Activated CD4-positive, alpha-beta memory T cell treated with anti-CD3 and anti-CD28 coated beads, Interleukin-2, amount 10 ng/mL, durations not matched to agents 7 days and 5 days (primary cell): ENCODE results near the gene NNMT. TPM values are rescaled to one million over a fixed set of nuclear protein-coding genes. Genes with fewer than 3 reads are reported as not detected.

Experiments used
- CTCF ChIA-PET: fragments of 350-600 bp; sonication (Branson Sonifier 250); formaldehyde crosslinking; loops from one replicate; lab custom pipeline; 2021; ENCODE audit warnings: antibody characterized with exemption, inconsistent platforms; lab: Charles Lee
- POLR2A ChIA-PET: fragments of 350-600 bp; sonication (Branson Sonifier 250); formaldehyde crosslinking; loops from one replicate; lab custom pipeline; 2021; ENCODE audit warnings: antibody characterized with exemption; lab: Charles Lee
- DNase-seq: peaks from one replicate; pipeline ENCODE4 v3.0.0-alpha.2; 2020
- H3K27ac Mint-ChIP-seq: one replicate; pipeline ENCODE4 v1.8.0; 2021; ENCODE audit warnings: mild to moderate bottlenecking, mixed read lengths
- H3K27me3 Mint-ChIP-seq: one replicate; pipeline ENCODE4 v1.8.0; 2021; ENCODE audit warnings: mixed read lengths
- H3K36me3 Mint-ChIP-seq: one replicate; pipeline ENCODE4 v1.8.0; 2021; ENCODE audit warnings: low read depth, mixed read lengths
- H3K4me1 Mint-ChIP-seq: one replicate; pipeline ENCODE4 v1.8.0; 2021; ENCODE audit warnings: mixed read lengths
- H3K4me3 Mint-ChIP-seq: one replicate; pipeline ENCODE4 v1.8.0; 2021; ENCODE audit warnings: mild to moderate bottlenecking, mixed read lengths
- H3K9me3 Mint-ChIP-seq: one replicate; pipeline ENCODE4 v1.8.0; 2021; ENCODE audit warnings: mixed read lengths
- total RNA-seq, 2 experiments: library from RNA; stranded (reverse); gene quantifications; one replicate each; pipeline ENCODE4 v1.2.3, GENCODE V29; 2021

NNMT gene
- total RNA-seq, 2 experiments from 2014 or later: not detected

GRCh38 chr11:114280696-114281095 lies 15.5 kb upstream of the NNMT start:
- Mint-ChIP-seq H3K27ac (no peak overlapping the region), H3K27me3 (peaks cover 25% of the 10 kb centered on the region), H3K9me3 (no peaks in the 10 kb centered on the region), H3K4me3 (no peak overlapping the region), H3K36me3 (no peaks in the 10 kb centered on the region), H3K4me1 (peaks cover 1% of the 10 kb centered on the region)
- DNase-seq: no peak
- CTCF ChIA-PET: interaction anchor here (1.0 to 1.4 kb wide), 4 partner anchors 19 to 279 kb away, joined by 3 to 6 read pairs (median 4); no protein-coding TSS in a partner anchor
- POLR2A ChIA-PET: no interaction called here

- no peak for DNase-seq
- Mint-ChIP-seq H3K27ac (no peak overlapping the region), H3K9me3 (no peaks in the 10 kb centered on the region), H3K27me3 (peaks cover 26% of the 10 kb centered on the region), H3K36me3 (no peaks in the 10 kb centered on the region), H3K4me1 (peaks cover 1% of the 10 kb centered on the region), H3K4me3 (no peak overlapping the region)
- ChIA-PET CTCF (interaction anchor here (1.0 to 1.4 kb wide), 4 partner anchors 20 to 279 kb away, joined by 3 to 6 read pairs (median 4); no protein-coding TSS in a partner anchor), POLR2A (no interaction called here)
These were observed 14.7 kb upstream of the NNMT start for GRCh38 chr11:114281388-114281956.

GRCh38 chr11:114282488-114282887 lies 13.7 kb upstream of the NNMT start:
- DNase-seq: no peak
- ChIA-PET POLR2A (no interaction called here), CTCF (no interaction called here)
- Mint-ChIP-seq H3K4me3 (no peak overlapping the region), H3K27me3 (peaks cover 26% of the 10 kb centered on the region), H3K36me3 (no peaks in the 10 kb centered on the region), H3K27ac (no peak overlapping the region), H3K9me3 (no peaks in the 10 kb centered on the region), H3K4me1 (peaks cover 1% of the 10 kb centered on the region)

GRCh38 chr11:114283422-114283821 lies 12.8 kb upstream of the NNMT start:
- H3K27ac Mint-ChIP-seq: no peak overlapping the region
- no peaks in the 10 kb centered on the region for H3K36me3 Mint-ChIP-seq
- DNase-seq: no peak
- POLR2A ChIA-PET: no interaction called here
- H3K4me1 Mint-ChIP-seq: peaks cover 1% of the 10 kb centered on the region
- no peak overlapping the region for H3K4me3 Mint-ChIP-seq
- H3K27me3 Mint-ChIP-seq: peaks cover 28% of the 10 kb centered on the region
- no peaks in the 10 kb centered on the region for H3K9me3 Mint-ChIP-seq
- CTCF ChIA-PET: no interaction called here

GRCh38 chr11:114284021-114284420 lies 12.2 kb upstream of the NNMT start:
- Mint-ChIP-seq H3K36me3 (no peaks in the 10 kb centered on the region), H3K27me3 (peaks cover 26% of the 10 kb centered on the region), H3K9me3 (no peaks in the 10 kb centered on the region), H3K4me3 (no peak overlapping the region), H3K4me1 (peaks cover 1% of the 10 kb centered on the region), H3K27ac (no peak overlapping the region)
- DNase-seq: no peak
- POLR2A ChIA-PET: no interaction called here
- CTCF ChIA-PET: no interaction called here

GRCh38 chr11:114284914-114285313 lies 11.3 kb upstream of the NNMT start:
- peaks cover 20% of the 10 kb centered on the region for H3K27me3 Mint-ChIP-seq
- no peak for DNase-seq
- ChIA-PET POLR2A (no interaction called here), CTCF (no interaction called here)
- H3K4me1 Mint-ChIP-seq: no peaks in the 10 kb centered on the region
- no peak overlapping the region for H3K4me3 Mint-ChIP-seq
- H3K9me3 Mint-ChIP-seq: no peaks in the 10 kb centered on the region
- no peaks in the 10 kb centered on the region for H3K36me3 Mint-ChIP-seq
- no peak overlapping the region for H3K27ac Mint-ChIP-seq

GRCh38 chr11:114285599-114285998 lies 10.6 kb upstream of the NNMT start:
- no peak overlapping the region for H3K27ac Mint-ChIP-seq
- no peak overlapping the region for H3K4me3 Mint-ChIP-seq
- H3K27me3 Mint-ChIP-seq: peaks cover 19% of the 10 kb centered on the region
- no peaks in the 10 kb centered on the region for H3K9me3 Mint-ChIP-seq
- CTCF ChIA-PET: no interaction called here
- DNase-seq: no peak
- H3K36me3 Mint-ChIP-seq: no peaks in the 10 kb centered on the region
- no peaks in the 10 kb centered on the region for H3K4me1 Mint-ChIP-seq
- POLR2A ChIA-PET: no interaction called here

- Mint-ChIP-seq H3K27me3 (peaks cover 19% of the 10 kb centered on the region), H3K4me1 (no peaks in the 10 kb centered on the region), H3K9me3 (no peaks in the 10 kb centered on the region), H3K36me3 (no peaks in the 10 kb centered on the region), H3K27ac (no peak overlapping the region), H3K4me3 (no peak overlapping the region)
- DNase-seq: no peak
- ChIA-PET POLR2A (no interaction called here), CTCF (no interaction called here)
These were observed 10.0 kb upstream of the NNMT start for GRCh38 chr11:114286229-114286628.

GRCh38 chr11:114287154-114287553 lies 9.0 kb upstream of the NNMT start:
- no peak for DNase-seq
- Mint-ChIP-seq H3K27ac (no peak overlapping the region), H3K36me3 (no peaks in the 10 kb centered on the region), H3K27me3 (peaks cover 17% of the 10 kb centered on the region), H3K9me3 (no peaks in the 10 kb centered on the region), H3K4me3 (no peak overlapping the region), H3K4me1 (peaks cover 2% of the 10 kb centered on the region)
- ChIA-PET CTCF (no interaction called here), POLR2A (no interaction called here)

GRCh38 chr11:114288136-114288535 lies 8.1 kb upstream of the NNMT start:
- Mint-ChIP-seq H3K27ac (no peak overlapping the region), H3K36me3 (no peaks in the 10 kb centered on the region), H3K9me3 (no peaks in the 10 kb centered on the region), H3K27me3 (peaks cover 17% of the 10 kb centered on the region), H3K4me1 (peaks cover 2% of the 10 kb centered on the region), H3K4me3 (no peak overlapping the region)
- ChIA-PET POLR2A (no interaction called here), CTCF (interaction anchor here (0.9 to 1.1 kb wide), 2 partner anchors 17 to 27 kb away, joined by 3 read pairs; no protein-coding TSS in a partner anchor)
- no peak for DNase-seq

GRCh38 chr11:114289779-114290178 lies 6.4 kb upstream of the NNMT start:
- CTCF ChIA-PET: no interaction called here
- DNase-seq: no peak
- no peaks in the 10 kb centered on the region for H3K9me3 Mint-ChIP-seq
- peaks cover 2% of the 10 kb centered on the region for H3K4me1 Mint-ChIP-seq
- POLR2A ChIA-PET: no interaction called here
- H3K4me3 Mint-ChIP-seq: no peak overlapping the region
- no peaks in the 10 kb centered on the region for H3K36me3 Mint-ChIP-seq
- peaks cover 18% of the 10 kb centered on the region for H3K27me3 Mint-ChIP-seq
- no peak overlapping the region for H3K27ac Mint-ChIP-seq

GRCh38 chr11:114290503-114291235 lies 5.5 kb upstream of the NNMT start:
- POLR2A ChIA-PET: no interaction called here

GRCh38 chr11:114291381-114291780 lies 4.8 kb upstream of the NNMT start:
- no peaks in the 10 kb centered on the region for H3K9me3 Mint-ChIP-seq
- POLR2A ChIA-PET: interaction anchor here (1.0 kb wide), 1 partner anchor 10 kb away, joined by 3 read pairs; no protein-coding TSS in a partner anchor
- H3K36me3 Mint-ChIP-seq: no peaks in the 10 kb centered on the region
- H3K4me3 Mint-ChIP-seq: no peak overlapping the region
- no peak for DNase-seq
- CTCF ChIA-PET: interaction anchor here (1.0 kb wide), 2 partner anchors 30 to 248 kb away, joined by 4 read pairs; no protein-coding TSS in a partner anchor
- H3K27me3 Mint-ChIP-seq: peaks cover 18% of the 10 kb centered on the region
- peaks cover 2% of the 10 kb centered on the region for H3K4me1 Mint-ChIP-seq
- H3K27ac Mint-ChIP-seq: no peak overlapping the region

More at GRCh38 chr11:114290503-114291235, 5.5 kb upstream of the NNMT start:
- Mint-ChIP-seq H3K27me3 (peaks cover 18% of the 10 kb centered on the region), H3K27ac (no peak overlapping the region), H3K9me3 (no peaks in the 10 kb centered on the region), H3K4me3 (no peak overlapping the region), H3K4me1 (peaks cover 2% of the 10 kb centered on the region), H3K36me3 (no peaks in the 10 kb centered on the region)
- CTCF ChIA-PET: interaction anchor here (1.0 kb wide), 2 partner anchors 29 to 247 kb away, joined by 4 read pairs; no protein-coding TSS in a partner anchor
- no peak for DNase-seq
